T-helper 1 cell (primary cell): ENCODE results near the gene OR7G1.
"Not testable (repeated sequence)": the region's sequence is repeated elsewhere in the genome, so short reads cannot be mapped to it uniquely, and the experiment has no call there.

ENCODE experiments used
- DNase-seq, 5 donors: peaks; one replicate each; pipeline ENCODE4 v3.0.0-alpha.2; 2012 to 2020

The OR7G1 gene

DNA sequence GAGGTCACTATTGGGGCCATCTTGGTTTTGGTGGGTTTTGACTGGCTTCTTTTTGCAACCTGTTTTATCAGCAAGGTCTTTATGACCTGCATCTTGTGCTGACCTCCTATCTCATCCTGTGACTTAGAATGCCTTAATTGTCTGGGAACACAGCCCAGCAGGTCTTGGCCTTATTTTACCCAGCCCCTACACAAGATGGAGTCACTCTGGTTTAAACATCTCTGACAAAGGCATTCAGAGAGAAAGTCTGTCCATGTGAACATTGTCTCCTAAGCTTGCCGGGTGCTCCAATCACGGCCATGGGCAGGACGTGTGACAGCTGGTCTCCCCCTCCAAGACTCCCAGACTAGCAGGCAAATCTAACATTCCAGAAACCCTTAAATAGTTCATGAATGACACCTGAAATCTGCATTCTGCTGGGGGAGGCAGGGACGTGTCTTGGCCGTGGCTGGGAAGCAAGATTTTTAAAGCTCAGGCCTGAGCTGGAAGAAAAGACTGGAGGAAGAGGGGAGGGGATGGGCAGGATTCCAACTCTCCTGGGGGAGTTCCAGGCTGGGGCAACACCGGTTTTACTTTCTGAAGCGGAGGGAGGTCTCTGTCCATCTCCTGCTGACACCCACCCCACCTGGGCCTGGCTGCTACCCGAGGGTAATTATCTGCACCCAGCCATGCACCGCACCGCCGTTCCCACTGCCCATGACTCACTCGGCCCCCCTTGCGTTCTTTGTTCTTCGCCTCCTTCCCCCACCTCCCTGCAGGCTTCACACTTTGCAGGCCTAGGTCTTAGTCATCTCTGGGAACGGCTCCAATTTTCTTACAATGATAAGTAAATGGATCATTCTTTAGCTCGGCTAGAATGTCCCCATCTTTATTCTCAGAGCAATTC, 40.3 kb downstream of the OR7G1 start:
- DNase-seq: no peak

DNA sequence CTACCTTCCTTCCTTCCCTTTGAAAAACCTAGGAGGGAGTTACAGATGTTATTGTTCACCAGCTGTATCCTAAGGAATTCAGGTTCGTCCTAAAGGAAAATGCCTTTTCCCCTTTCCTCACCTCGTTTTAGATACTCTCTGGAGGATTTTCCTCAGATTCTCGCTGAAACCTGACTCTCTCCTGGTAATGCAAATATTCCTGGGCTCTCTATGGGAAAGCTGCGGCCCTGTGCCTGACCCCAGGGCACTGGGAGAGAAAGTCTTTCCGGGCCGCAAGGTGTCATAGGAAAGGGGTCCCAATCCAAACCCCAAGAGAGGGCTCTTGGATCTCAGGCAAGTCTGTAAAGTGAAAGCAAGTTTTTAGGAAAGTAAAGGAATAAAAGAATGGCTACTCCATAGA, 41.8 kb downstream of the OR7G1 start:
- DNase-seq: no peak

DNA sequence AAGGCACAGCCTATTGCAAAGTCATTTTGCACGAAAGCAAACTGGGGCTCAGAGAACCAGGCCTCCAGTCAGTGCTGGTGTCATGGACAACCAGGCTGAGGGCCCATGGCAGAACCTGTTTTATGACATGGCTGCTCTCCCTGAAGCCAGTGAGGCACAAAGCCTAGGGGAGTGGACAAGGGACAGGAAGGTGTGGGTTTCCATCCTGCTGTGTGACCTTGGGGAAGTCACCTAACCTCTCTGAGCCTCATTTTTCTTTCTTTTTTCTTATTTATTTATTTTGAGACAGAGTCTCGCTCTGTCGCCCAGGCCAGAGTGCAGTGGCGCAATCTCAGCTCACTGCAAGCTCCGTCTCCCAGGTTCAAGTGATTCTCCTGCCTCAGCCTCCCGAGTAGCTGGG, 43.8 kb downstream of the OR7G1 start:
- DNase-seq: not testable (repeated sequence)

DNA sequence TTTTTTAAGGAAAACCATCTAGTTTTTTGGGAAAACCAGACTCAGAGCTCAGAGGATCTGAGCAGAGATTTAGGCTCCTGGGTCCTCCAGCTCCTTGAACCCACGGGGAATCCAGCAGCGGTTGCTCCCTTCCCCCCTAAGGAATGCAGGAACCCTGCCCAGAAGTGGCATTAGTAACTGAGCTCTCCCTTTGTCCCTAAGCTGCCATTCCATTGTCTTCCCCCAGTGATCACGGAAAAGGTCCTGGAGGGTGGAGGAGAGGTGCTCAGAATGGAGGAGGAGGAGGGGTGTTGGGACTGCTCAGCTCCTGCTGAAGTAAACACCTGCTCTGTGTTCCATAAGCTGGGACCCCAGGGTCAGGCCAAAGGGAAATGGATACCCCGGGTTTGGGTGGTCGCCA, 45.5 kb downstream of the OR7G1 start:
- DNase-seq: no peak

DNA sequence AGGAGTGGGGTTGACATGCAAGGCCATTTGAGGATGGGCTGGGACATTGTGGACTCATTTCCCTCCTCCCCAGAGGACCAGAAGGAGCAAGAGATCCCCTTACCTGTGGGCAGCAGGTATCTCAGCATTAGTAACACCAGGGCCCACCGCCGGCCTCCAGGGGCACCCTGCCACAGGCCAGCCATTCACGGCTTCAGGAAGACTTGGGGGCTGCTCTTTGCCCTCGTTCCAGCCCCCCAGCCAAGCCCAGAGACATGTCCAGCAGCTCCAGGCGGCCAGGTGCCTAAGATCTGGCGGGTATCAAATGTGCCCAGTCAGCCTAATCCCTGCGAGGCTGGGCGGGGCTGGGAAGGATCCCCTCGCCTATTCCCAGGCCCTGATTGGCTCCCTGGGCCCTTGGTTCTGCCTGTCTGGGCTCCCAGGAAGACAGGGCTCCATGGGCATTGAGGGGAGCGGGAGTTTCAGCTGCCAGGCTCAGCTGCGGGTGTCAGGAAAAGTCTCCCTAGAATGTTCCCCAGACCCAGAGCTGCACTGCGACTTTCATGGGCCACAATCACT, 50.0 kb downstream of the OR7G1 start:
- DNase-seq: no peak
